ENCODE data around the gene NAV2. TPM values are rescaled to one million over a fixed set of nuclear protein-coding genes. Genes with fewer than 3 reads are reported as not detected.

Gene NAV2
- polyA plus RNA-seq, 4 donors: 22.0 to 58.3 (median 35.5) TPM

DNA sequence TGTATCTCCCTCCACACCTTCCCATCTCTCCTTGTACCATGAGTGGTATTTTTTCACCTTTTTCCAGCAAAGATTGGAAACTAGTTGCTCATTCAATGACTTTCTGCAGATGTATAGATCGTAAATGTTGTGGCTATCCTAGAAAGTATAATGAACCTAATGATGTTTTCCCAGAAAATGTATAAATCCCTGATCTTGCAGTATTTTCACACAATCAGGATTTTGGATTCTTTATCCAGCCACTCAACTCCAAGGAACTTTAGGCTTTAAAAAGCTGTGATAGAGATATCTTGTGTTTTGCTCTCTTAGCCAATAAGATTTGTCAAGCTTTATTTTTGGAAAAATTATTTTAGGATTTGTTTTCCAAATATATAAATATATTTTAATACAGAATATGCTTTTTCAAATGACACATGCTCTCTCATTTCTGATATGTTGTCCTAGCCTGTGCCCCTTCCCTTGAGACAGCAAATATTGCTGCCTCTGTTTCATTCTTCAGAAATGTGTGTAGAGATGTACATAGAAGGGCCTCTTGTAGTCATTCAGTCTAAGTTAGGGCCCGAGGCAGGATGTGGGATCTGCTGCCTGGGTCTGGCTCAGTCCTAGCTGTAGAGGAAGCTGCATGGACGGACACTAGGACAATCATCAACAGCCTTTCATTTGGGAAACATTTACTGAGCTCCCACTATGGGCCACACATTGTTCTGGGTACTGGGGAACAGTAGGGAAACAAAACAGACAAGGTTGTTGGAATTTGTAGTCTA is 62.4 kb downstream of the NAV2 start:
- DNase-seq (ENCODE audit: low read depth in 4 of 4, low spot score in 3 of 4): no peak

- DNase-seq (ENCODE audit: low read depth in 4 of 4, low spot score in 3 of 4): no peak
Measured at GRCh38 chr11:19775622-19776021, 63.0 kb downstream of the NAV2 start.

GRCh38 chr11:19777039-19777376 is 64.4 kb downstream of the NAV2 start:
- DNase-seq (ENCODE audit: low read depth in 4 of 4, low spot score in 3 of 4): no peak

GRCh38 chr11:19777377-19778102 is 64.9 kb downstream of the NAV2 start:
- no peak for DNase-seq (ENCODE audit: low read depth in 4 of 4, low spot score in 3 of 4)

DNA sequence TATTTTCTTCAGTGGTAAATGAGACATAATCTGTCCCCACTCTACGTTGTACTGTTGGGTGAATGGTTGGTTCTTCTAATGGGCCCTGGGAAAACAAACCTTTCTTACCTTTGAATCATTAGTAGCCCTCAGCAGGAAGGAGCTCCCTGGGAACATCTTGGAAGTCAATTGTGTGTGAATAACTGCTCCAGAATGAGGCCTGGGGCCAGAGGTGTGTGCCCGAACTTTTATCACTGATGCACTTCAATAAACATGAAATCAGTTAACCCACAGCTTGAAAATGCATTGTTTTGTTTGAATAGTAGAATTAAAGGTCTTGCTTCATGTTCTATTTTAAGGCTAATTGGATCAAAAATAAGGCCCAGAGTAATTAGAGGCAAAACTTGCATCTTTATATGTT is 67.1 kb downstream of the NAV2 start:
- DNase-seq (ENCODE audit: low read depth in 4 of 4, low spot score in 3 of 4): no peak

DNA sequence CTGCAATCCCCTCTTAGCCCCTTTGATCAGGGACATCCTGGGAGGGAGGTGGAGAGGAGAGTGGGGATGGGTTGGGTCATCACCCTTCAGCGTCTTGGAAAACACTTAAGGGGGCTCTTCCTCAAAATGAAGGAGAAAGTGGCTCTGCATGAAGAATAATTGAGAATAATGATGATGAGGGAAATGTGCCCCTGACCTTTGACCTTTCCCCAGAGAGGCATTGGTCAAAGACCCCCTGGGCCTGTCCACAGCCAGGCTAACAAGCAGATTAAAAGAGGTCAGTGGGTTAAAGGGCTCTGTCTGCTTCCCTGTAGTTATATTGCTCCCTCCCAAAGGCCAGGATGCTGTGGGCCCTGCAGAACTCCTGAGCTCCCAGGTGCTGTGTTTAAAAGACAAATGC is 68.7 kb downstream of the NAV2 start:
- no peak for DNase-seq (ENCODE audit: low read depth in 4 of 4, low spot score in 3 of 4)

DNA sequence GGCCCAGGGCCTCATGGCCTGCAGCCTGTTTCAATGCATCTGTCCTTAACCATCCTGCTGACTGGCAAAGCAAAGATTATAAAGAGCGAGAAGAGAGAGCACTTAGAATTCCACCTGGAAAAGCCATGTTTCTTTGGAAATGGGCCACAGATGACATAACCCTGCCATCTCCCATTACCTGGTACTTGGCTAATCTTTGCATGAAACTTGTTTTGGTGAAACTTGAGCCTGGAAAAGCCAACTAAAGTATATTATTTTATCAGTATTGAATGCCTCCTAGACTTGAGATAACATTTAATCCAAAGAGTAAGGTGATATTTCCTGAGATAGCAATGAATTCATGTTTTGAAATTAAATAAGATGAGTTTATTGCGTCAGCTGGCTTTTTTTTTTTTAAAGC is 72.6 kb downstream of the NAV2 start:
- DNase-seq (ENCODE audit: low read depth in 4 of 4, low spot score in 3 of 4): no peak

DNA sequence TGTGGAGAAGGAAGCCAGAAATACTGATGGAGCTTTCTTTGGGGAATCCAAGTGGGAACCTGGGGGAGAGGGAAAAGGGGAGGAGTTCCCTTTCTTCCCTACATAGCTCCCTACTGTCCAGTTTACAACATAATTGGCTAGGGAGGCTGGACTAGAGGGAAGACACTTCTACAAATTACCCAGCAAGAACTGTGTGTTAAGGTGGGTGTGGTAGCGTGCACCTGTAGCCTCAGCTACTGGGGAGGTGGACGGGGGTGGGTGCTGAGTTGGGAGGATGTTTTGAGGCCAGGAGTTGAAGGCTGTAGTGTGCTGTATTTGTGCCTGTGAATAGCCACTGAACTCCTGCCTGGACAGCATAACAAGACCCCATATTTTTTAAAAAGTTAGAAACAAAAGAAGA is 74.0 kb downstream of the NAV2 start:
- DNase-seq (ENCODE audit: low read depth in 4 of 4, low spot score in 3 of 4): no peak

- no peak for DNase-seq (ENCODE audit: low read depth in 4 of 4, low spot score in 3 of 4)
Measured at GRCh38 chr11:19788435-19788834, 75.8 kb downstream of the NAV2 start.

DNA sequence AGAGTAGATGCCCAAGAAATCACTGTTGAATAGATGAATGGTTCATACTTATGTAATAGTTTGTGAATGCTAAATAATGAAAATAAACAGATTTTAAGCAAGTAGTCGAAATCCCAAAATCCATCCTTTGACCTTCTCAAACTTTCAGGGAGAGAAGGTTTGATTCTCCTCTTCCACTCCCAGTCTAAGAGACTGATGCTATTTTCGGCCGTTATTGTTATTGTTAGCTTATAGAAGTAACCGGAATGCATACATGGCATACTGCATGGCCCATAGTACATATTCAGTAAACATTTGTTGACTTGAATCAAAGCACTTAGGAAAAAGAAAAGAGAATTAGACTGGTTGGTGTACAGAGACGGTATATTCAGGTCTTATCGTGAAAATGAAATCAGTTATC is 76.6 kb downstream of the NAV2 start:
- no peak for DNase-seq (ENCODE audit: low read depth in 4 of 4, low spot score in 3 of 4)

GRCh38 chr11:19789835-19790710 is 77.4 kb downstream of the NAV2 start:
- no peak for DNase-seq (ENCODE audit: low read depth in 4 of 4, low spot score in 3 of 4)

- DNase-seq (ENCODE audit: low read depth in 4 of 4, low spot score in 3 of 4): no peak
Measured at GRCh38 chr11:19790831-19791552, 78.4 kb downstream of the NAV2 start.

- no peak for DNase-seq (ENCODE audit: low read depth in 4 of 4, low spot score in 3 of 4)
Measured at GRCh38 chr11:19792510-19792909, 79.9 kb downstream of the NAV2 start.

DNA sequence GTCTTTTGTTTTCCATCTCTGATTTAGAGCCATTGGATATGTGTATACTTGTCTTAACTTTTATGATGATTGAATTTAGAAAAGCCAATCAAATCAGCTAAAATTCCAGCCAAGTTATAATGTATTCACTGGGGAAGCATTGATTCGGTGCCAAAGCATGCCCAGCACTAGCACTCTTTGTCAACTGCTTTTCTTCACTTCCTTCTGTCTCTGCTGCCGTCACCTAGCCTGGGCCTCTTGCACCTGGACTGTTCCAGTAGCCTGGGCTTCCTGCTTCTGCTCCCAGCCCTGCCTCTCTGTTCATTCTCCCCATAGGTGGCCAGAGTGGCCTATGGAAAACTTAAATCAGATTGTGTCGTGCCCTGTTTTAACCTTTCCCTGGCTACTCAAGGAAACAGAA is 80.7 kb downstream of the NAV2 start:
- no peak for DNase-seq (ENCODE audit: low read depth in 4 of 4, low spot score in 3 of 4)

DNA sequence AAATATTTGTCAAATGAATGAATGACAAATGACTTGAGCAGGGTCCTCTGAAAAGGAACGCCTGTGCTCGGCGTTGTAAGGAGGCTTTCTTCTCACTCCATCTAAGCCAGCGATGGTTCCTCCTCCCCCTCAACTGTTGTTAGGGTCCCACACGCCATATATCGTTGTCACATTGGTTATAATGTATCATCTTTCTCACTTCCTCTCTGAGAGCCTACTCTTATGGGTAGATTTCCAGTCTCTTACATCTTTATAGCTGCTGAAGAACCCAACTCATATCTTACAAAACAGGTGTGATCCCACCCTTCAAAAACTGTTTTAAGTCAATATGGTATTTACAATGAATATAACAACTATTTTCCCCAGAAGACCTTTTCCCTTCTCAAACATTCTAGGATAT is 81.5 kb downstream of the NAV2 start:
- DNase-seq (ENCODE audit: low read depth in 4 of 4, low spot score in 3 of 4): no peak

GRCh38 chr11:19795082-19795481 is 82.4 kb downstream of the NAV2 start:
- no peak for DNase-seq (ENCODE audit: low read depth in 4 of 4, low spot score in 3 of 4)

GRCh38 chr11:19800162-19800561 is 87.5 kb downstream of the NAV2 start:
- no peak for DNase-seq (ENCODE audit: low read depth in 4 of 4, low spot score in 3 of 4)

DNA sequence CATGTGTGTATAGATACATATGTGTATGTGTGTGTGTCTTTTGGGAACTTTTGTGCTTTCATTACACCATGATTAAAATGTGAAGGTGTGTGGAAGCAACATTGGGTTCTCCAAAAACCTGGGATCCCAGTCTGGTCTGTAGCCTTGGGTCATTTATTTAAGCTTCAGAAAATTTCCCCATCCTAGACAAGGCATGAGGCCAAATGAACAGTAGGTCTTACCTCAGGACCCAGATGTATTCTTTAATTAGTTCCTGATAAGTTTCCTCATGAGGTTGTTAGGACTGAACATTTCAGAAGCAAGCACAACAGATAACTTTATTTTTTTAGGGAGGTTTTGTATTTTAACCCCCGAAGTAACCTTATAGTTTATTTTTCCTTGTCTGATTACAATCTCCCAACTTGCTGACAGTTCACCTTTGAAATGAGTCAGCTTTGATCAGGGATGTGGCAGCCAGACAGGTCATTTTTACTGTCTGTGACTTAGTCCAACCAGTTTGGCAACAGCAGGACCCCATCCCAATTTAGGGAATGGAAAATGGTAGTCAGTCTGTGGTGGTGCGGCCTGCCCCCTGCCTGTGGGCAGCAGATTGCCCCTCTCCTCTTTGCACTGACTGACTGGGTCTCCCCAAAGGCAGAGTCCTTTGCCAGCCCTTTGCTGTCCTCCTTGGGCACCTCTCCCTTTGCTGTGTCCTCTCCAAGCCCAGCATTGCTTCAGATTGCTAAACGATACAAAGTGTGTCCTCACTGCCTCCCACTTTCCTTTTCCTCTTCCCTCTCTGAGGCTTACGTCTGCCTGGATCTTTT is 88.3 kb downstream of the NAV2 start:
- DNase-seq (ENCODE audit: low read depth in 4 of 4, low spot score in 3 of 4): no peak

DNA sequence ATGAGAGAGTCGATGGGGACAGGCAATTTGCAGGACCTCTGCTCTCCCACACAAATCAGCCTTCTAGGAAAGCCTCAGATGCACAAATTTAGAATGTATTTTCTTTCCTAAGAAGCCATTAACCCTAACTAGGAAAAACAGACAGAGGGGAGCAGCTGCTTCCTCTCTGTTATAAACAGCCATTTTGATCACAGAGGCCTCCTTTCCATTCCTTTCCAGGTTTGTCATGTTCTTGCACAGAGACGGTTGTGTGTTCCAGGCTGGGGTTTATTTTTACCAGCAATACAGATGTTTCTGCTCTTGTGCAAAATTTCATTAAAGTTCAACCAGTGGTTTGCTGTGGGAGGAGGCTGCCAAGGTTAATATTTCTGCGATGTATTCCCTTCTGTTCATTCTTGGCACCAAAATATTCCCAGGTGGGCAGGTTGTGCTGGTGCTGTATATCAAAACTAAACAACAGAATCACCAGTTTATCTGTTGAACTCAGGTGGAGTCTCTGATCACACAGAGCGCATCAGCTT is 90.2 kb downstream of the NAV2 start:
- no peak for DNase-seq (ENCODE audit: low read depth in 4 of 4, low spot score in 3 of 4)

DNA sequence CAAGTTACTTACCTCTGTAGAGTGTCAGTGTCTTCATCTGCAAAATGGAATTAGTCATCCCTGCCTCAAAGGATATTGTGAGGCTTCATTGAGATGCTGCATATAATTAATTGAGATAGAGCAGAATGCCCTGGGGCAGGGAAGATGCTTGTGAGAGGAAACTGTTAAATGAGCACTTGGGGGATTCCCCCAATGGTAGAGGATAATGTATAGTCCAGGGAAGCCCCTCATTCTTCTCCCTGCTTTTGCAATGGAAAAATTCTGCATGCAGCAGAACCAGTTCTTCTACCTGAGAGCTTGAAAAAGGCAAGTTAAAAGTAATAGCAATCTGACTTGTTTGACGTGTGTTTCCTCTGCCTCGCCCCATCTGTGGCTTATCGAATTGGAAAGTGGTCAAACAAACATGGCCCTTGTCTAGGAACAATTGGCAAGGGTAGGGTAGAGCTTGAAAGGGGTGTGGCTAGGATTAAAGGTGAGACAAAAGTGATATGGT is 90.9 kb downstream of the NAV2 start:
- no peak for DNase-seq (ENCODE audit: low read depth in 4 of 4, low spot score in 3 of 4)

All from left renal pelvis (tissue), 4 donors.